GM12878 (cell line): ENCODE data around the gene FBXW12. TPM values are rescaled to one million over a fixed set of nuclear protein-coding genes. Genes with fewer than 3 reads are reported as not detected.

ENCODE experiments used
- ATAC-seq: fragments of 200-7000 bp; cut with Tn5 transposase; 3 replicates; pipeline ENCODE4 v1.9.1; 2020; ENCODE audit warnings: mild to moderate bottlenecking, moderate library complexity
- BruUV-seq: library from RNA; stranded (reverse); fragments of 400-500 nt; replicated peaks from 2 replicates; lab custom pipeline; 2021; lab: Mats Ljungman, UMichigan
- CTCF ChIA-PET: fragments of 300-600 bp; sonication (Branson Sonifier 250); formaldehyde crosslinking; extraction: SDS; loops from one replicate; lab custom pipeline; 2021; ENCODE audit warnings: inconsistent platforms; lab: Yijun Ruan, JAX
- POLR2A ChIA-PET: fragments of 350-600 bp; formaldehyde crosslinking; extraction: SDS; loops from one replicate; lab custom pipeline; 2021; ENCODE audit warnings: inconsistent platforms; lab: Charles Lee
- RAD21 ChIA-PET: fragments of 300-600 bp; sonication (Branson Sonifier 250); formaldehyde crosslinking; loops from one replicate; lab custom pipeline; 2023; ENCODE audit warnings: antibody characterized with exemption; ENCODE audit not compliant: unreplicated experiment; lab: Charles Lee
- SMC1A ChIA-PET: fragments of 300-600 bp; sonication (Branson Sonifier 250); formaldehyde crosslinking; loops from one replicate; lab custom pipeline; 2023; ENCODE audit not compliant: unreplicated experiment, uncharacterized antibody; lab: Charles Lee
- DNase-seq: peaks from one replicate; pipeline ENCODE4 v3.0.0-alpha.2; 2011; ENCODE audit warnings: low read depth, low spot score
- FAIRE-seq: peaks from 3 replicates; lab custom pipeline; 2011; peaks lifted over from hg19 to GRCh38; lab: Jason Lieb, UNC
- H2AFZ ChIP-seq: 2 replicates; pipeline ENCODE4 v1.6.0; 2011; ENCODE audit warnings: low read depth, low read length, control low read depth; ENCODE audit not compliant: control insufficient read depth
- H3K27ac ChIP-seq: 2 replicates; pipeline ENCODE4 v1.5.1; 2011; ENCODE audit warnings: control low read depth; ENCODE audit not compliant: control insufficient read depth, insufficient read depth
- H3K27me3 ChIP-seq, 2 experiments: replicated peaks in 1 of 2; 2 replicates each; pipeline versions ENCODE4 v1.6.0 to v1.6.1; 2011; ENCODE audit warnings: low read length in 1 of 2; ENCODE audit not compliant: control insufficient read depth in 2 of 2, insufficient read depth in 2 of 2
- H3K36me3 ChIP-seq, 2 experiments: 2 replicates each; pipeline ENCODE4 v1.5.1; 2011; ENCODE audit warnings: low read length in 1 of 2; ENCODE audit not compliant: control insufficient read depth in 2 of 2, insufficient read depth in 2 of 2
- H3K4me1 ChIP-seq: 2 replicates; pipeline ENCODE4 v1.6.1; 2011; ENCODE audit warnings: mild to moderate bottlenecking, low read length, moderate library complexity, mixed read lengths; ENCODE audit not compliant: control insufficient read depth, insufficient read depth
- H3K4me2 ChIP-seq: 2 replicates; pipeline ENCODE4 v1.6.0; 2011; ENCODE audit warnings: control low read depth; ENCODE audit not compliant: control insufficient read depth, insufficient read depth
- H3K4me3 ChIP-seq: fragments of 200-600 bp; sonication (generic); 2 replicates; pipeline ENCODE4 v1.5.1; 2016
- H3K79me2 ChIP-seq: 2 replicates; pipeline ENCODE4 v1.6.0; 2011; ENCODE audit warnings: low read length; ENCODE audit not compliant: control insufficient read depth, insufficient read depth
- H3K9ac ChIP-seq: 2 replicates; pipeline ENCODE4 v1.8.0; 2011; ENCODE audit warnings: low read length, control low read depth, mixed read lengths; ENCODE audit not compliant: control insufficient read depth, insufficient read depth
- H3K9me3 ChIP-seq: replicated peaks from 3 replicates; pipeline ENCODE4 v1.5.1; 2011; ENCODE audit warnings: mild to moderate bottlenecking, low read length; ENCODE audit not compliant: control insufficient read depth, insufficient read depth
- H4K20me1 ChIP-seq: 2 replicates; pipeline ENCODE4 v1.6.0; 2011; ENCODE audit not compliant: control insufficient read depth, insufficient read depth
- BACH1 ChIP-seq: fragments of 450-650 bp; IDR thresholded peaks from 2 replicates; pipeline ENCODE4 v1.6.1; 2017; ENCODE audit warnings: mild to moderate bottlenecking, borderline replicate concordance
- BCL11A ChIP-seq: IDR thresholded peaks from 2 replicates; pipeline ENCODE4 v1.6.1; 2011; ENCODE audit warnings: low read depth, low read length
- CHD2 ChIP-seq: IDR thresholded peaks from 2 replicates; pipeline ENCODE4 v1.6.1; 2011; ENCODE audit warnings: low read depth, low read length, improper control_type of control experiment, borderline replicate concordance
- KLF5 ChIP-seq: fragments of 450-650 bp; IDR thresholded peaks from 2 replicates; pipeline ENCODE4 v1.6.1; 2014; ENCODE audit warnings: mild to moderate bottlenecking; ENCODE audit not compliant: partially characterized antibody
- MXI1 ChIP-seq: fragments of 150-350 bp; IDR thresholded peaks from 2 replicates; pipeline ENCODE4 v1.6.1; 2011; ENCODE audit warnings: low read depth, mild to moderate bottlenecking, inconsistent platforms, low read length, improper control_type of control experiment
- POU2F2 ChIP-seq: IDR thresholded peaks from 3 replicates; pipeline ENCODE4 v1.6.1; 2011; ENCODE audit warnings: low read depth, mild to moderate bottlenecking, low read length, borderline replicate concordance
- WGBS: methylation state at CpG from one replicate; pipeline ENCODE4 v1.1.6; 2016; ENCODE audit warnings: low lambda C conversion rate; ENCODE audit not compliant: insufficient replicate concordance, insufficient coverage; ENCODE audit errors: missing lambda C conversion rate; 5-methylcytosine and 5-hydroxymethylcytosine counted together
- in situ Hi-C: fragments of 300-500 bp; cut with MboI; formaldehyde crosslinking; loops from 9 replicates; pipeline ENCODE4 v1.14.3; 2018; ENCODE audit warnings: mixed read lengths
- intact Hi-C: fragments of 100-400 bp; cut with micrococcal nuclease; formaldehyde crosslinking; loops from one replicate; pipeline ENCODE4 v1.14.2; 2022; ENCODE audit not compliant: unreplicated experiment
- polyA plus RNA-seq, 11 experiments: library from polyadenylated mRNA; depleted of rRNA in 4 of 11; unstranded in 6 of 11; stranded (reverse) in 5 of 11; fragments of >200 nt; fragmentation: Nextera tagmentation in 4 of 11; fragmentation: Illumina TruSeq in 1 of 11; extraction: Ambion mirVana in 4 of 11; extraction: Trizol in 1 of 11; gene quantifications; 1 replicate in 1 of 11; 2 replicates in 10 of 11; pipeline versions ENCODE4 v1.2.1 to v1.2.3, GENCODE V29; 2011 to 2016; ENCODE audit warnings: inconsistent platforms in 2 of 11, missing spikeins in 2 of 11, low read depth in 1 of 11
- total RNA-seq, 4 experiments: library from RNA; depleted of rRNA in 3 of 4; stranded (reverse); fragments of >200 nt in 3 of 4; fragmentation: Illumina TruSeq in 1 of 4; extraction: Trizol in 1 of 4; gene quantifications; 2 replicates each; pipeline versions ENCODE4 v1.2.1 to v1.2.3, GENCODE V29; 2013 to 2021
- TF ChIP-seq, protein P1 (sequence below): IDR thresholded peaks from 2 replicates; pipeline ENCODE4 v1.6.1; 2011; ENCODE audit warnings: borderline replicate concordance, low read depth, mild to moderate bottlenecking, moderate library complexity, mixed read lengths, low read length; ENCODE audit not compliant: insufficient read depth; ENCODE audit errors: extremely low read length

FBXW12 gene
- total and polyA plus RNA-seq, 10 of the 15 experiments (the other 5 are each of a cell fraction or from before 2014, with no cell fraction given): 0.04 to 0.18 (median 0.12) TPM; not detected in 4

DNA sequence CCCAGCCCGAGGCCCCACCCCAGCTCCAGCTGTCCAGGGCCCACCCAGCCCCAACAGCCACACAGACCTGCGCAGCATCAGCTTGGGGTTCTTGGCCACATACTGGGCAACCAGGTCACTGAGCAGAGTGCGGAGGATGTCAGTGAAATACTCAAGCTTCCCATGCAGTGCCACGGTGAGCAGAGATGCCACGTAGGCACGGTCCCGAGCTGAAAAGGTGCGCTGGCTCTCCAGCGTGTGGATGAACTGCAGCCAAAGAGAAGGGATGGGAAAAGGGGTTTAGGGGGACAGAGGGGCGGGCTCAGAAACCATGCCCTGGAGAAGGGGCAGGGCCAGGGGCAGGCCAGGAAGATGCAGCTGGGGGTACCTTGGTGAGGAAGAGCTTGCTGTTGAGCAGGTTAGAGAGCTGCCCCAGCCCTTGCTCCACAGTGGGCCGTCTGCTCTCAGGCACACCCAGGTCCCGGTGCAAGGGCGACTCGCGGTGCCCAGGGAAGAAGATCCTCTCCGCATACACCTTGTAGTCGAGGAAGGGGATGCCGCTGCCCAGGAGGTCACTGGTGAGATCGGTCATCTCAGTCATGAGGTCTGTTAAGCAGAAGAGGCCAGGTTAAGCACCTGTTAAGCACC, 40.5 kb downstream of the FBXW12 start:
- H3K27me3 ChIP-seq: no peaks in the 10 kb centered on the region
- WGBS: 43% methylated on average over 18 of the region's 19 CpGs
- DNase-seq (no peak), ATAC-seq (no peak)
- H3K36me3 ChIP-seq: no peaks in the 10 kb centered on the region
- CTCF ChIA-PET: interaction anchor here (2.7 to 22.0 kb wide), 2 partner anchors 12 to 24 kb away, joined by 8 to 757 read pairs; partner anchors contain the start of genes CCDC51 and TMA7
- H4K20me1 ChIP-seq: no peaks in the 10 kb centered on the region
- intact Hi-C loops: no loop called here
- no peaks in the 10 kb centered on the region for H3K4me1 ChIP-seq
- no peaks in the 10 kb centered on the region for H3K79me2 ChIP-seq
- TF ChIP-seq MXI1 (no peak), BCL11A (no peak), BACH1 (no peak), POU2F2 (no peak), KLF5 (no peak), CHD2 (no peak)
- TF ChIP-seq, protein P1, sequence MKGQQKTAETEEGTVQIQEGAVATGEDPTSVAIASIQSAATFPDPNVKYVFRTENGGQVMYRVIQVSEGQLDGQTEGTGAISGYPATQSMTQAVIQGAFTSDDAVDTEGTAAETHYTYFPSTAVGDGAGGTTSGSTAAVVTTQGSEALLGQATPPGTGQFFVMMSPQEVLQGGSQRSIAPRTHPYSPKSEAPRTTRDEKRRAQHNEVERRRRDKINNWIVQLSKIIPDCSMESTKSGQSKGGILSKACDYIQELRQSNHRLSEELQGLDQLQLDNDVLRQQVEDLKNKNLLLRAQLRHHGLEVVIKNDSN: no peak
- TF ChIP-seq, all 136 proteins: peak for 0
- RAD21 ChIA-PET: interaction anchor here (0.7 to 1.4 kb wide), 2 partner anchors 12 to 778 kb away, joined by 3 to 4 read pairs; no protein-coding TSS in a partner anchor
- Histone ChIP-seq H3K4me3 (no peak overlapping the region), H2AFZ (no peak overlapping the region), H3K4me2 (no peak overlapping the region), H3K9me3 (no peaks in the 10 kb centered on the region), H3K27ac (no peak overlapping the region), H3K9ac (no peak overlapping the region)
- in situ Hi-C loops: no loop called here
- SMC1A ChIA-PET: no interaction called here
- POLR2A ChIA-PET: no interaction called here
- BruUV-seq: no TSS peak
- FAIRE-seq: no peak
